M059J (cell line): ENCODE results near the gene MFAP2. TPM values are rescaled to one million over a fixed set of nuclear protein-coding genes. Genes with fewer than 3 reads are reported as not detected.

ENCODE experiments used
- DNase-seq: peaks from one replicate; pipeline ENCODE4 v3.0.0-alpha.2; 2012; ENCODE audit warnings: low read depth
- total RNA-seq: library from RNA; depleted of rRNA; stranded (reverse); fragments of >200 nt; shearing (Covaris generic); gene quantifications from 2 replicates; pipeline ENCODE4 v1.2.3, GENCODE V29; 2014

Gene MFAP2
- total RNA-seq, 1 experiment from 2014 or later = 0.12 TPM

GRCh38 chr1:17008208-17008855 lies 27.9 kb upstream of the MFAP2 start:
- DNase-seq = no peak

DNA sequence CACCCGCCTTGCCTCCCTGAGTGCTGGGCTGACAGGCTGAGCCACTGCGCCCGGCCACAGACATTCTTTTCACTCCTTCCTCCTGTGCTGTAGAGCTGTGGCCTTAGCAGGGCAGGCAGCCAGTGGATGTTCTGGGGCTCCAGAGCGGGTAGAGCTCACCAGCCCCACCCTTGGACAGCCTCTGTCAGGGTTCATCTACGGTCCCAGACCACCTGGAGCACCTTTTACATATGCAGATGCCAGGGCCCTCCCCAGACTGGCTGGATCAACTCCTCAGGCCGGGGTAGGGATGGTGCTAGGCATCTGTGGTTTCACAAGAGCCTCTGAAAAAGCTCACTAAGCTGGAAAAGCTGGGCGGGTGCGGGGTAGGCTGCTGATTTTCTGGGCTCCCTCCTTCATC lies 26.7 kb upstream of the MFAP2 start:
- no peak for DNase-seq

GRCh38 chr1:17005365-17005740 lies 24.9 kb upstream of the MFAP2 start:
- DNase-seq = no peak

DNA sequence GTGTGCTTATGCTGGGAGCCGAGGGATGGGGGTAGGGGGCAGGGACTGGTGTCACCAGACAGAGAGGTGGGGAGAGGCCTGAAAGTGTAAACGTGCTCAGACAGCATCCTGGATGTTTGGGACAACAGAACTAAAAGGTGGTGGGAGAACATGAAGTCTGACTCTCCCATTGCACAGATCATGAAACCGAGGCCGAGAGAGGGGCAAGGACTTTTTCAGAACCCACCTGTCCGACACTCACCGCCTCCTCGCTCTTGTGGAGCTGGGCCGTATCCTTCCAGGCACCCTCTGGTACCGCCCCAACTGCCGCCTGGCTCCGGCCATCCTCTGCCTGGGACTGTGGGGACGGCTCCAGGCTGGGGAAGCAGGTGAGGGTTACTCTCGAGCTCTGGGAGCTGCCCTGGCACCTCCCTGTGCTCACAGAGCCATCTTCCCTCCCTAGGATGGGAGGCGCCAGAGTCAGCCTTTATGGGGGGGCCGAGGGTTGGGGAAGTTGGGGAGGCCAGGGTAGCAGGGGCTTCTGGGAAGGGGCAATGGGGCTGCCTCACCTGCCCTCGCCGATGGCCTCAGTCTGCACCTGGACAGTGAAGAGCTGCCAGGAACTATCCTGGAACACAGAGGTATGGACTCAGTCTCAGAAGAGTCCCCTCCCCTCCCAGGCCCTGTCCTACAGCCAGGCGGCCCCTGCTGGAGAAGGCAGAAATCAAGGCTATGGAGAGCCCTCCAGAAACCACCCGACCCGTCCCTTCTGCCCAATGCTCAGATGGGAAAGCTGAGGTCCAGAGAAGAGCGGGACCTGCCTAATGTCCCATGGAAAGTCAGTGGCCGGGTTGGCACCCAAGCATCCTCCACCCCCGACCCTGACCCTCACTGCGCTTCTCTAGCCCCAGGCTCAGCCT lies 24.3 kb upstream of the MFAP2 start:
- DNase-seq = peak; percentile 32

DNA sequence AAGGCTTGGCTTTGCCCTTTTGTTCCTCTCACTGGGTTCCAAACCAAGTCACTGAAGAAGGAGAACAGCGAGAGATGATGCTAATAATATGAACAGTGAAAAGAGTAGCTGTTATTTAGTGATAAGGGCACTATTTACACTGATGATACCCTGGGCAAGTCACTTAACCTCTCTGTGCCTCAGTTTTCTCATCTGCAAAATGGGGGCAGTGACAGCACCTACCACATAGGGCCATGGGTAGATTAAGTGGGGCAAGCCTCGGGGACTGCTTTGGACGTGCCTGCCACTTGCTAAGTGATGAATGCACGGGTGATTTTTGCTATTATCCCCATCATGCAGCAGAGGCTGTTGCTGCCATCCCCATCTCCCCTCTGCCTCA lies 22.1 kb upstream of the MFAP2 start:
- DNase-seq = no peak

DNA sequence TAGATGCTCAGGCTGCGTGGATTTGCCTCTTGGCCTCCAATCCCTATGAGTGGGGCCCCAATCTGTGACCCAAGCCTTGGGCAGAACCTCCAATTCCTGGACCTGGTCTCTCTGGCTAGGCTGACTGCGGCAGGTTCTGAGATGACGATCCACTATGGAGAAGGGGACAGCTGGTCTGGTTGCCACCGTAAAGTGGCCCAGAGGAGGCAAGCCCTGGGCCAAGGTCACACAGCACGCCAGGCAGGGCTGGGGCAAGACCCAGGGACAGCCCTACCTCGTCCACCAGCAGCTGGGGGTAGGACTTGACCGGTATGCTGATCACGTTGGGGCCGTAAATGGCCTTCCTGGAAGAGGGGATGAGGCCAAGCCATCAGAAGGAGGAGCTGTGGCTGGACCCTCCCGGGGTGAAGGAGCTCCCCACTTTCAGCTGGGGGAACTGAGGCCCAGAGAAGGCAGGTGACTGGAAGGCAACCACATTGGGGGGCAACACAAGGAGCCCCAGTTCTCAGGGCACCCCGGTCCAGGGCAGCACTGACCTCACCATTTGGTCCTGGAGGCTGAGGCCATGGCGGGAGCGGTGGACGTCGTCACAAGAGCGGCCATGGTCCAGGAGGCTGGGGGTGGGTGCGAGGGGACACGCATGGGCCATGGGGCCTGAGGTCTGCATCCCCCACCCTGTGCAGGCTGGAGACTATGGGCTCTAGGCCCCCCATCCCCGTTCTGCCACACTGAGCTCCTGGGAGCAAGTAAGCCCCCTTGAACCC lies 21.5 kb upstream of the MFAP2 start:
- no peak for DNase-seq

GRCh38 chr1:16999863-17000262 lies 19.4 kb upstream of the MFAP2 start:
- no peak for DNase-seq

DNA sequence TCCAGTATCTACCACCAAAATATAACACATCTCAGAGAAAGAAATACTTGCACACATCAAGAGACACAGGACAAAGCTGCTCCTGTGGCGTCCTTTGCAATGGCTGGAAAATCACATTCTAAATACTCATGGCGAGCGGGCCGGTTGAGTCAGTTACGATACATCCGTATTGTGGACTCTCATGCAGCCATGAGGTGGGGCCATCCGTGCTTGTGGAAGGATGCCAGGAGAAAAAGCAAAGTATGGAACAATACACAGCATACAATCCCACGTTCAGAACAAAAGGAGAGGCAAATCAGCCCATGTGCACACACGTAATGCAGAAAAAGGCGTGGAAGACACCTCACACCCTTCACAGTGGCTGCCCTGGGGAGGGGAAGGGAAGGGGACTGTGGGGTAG lies 18.2 kb upstream of the MFAP2 start:
- DNase-seq = no peak

DNA sequence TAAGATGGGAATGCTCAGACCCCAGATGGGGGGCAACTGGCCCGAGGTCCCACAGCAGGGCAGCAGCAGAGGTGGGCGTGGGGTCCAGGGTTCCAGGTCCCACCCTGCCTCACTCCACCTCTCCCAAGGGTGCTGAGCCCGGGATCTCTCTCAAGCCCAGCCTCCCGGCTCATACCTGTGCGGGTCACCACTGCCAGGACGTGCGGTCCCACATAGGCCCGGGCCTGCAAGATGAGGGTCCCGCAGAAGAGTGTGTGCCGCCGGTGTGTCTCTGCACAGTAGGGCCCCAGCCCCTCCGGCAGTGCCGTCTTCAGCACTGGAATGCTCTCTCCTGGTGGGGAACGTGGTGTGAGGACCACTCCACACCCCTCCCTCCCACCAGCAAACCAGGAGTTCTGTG lies 16.4 kb upstream of the MFAP2 start:
- no peak for DNase-seq

GRCh38 chr1:16993521-16994038 lies 13.2 kb upstream of the MFAP2 start:
- no peak for DNase-seq

GRCh38 chr1:16992675-16993074 lies 12.3 kb upstream of the MFAP2 start:
- no peak for DNase-seq

GRCh38 chr1:16992102-16992501 lies 11.7 kb upstream of the MFAP2 start:
- no peak for DNase-seq

DNA sequence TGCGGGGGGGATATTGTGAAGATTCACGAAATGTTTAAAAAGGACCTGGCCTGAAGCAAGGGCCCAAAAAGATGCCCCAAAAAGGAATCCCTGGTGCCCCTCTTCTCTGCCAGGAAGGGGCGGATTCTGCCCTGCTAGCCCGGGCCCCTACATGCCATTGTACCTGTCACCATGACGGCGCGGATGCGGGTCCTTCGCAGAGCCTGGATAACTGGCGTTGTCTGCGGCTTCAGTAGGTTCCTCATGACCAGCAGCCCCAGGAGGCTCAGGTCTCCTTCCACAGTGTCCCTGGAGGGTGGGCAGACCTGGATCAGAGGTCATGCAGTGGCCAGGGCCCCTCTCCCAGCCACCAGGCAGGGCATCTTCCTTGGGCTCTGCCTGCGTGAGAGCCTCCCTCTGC lies 11.2 kb upstream of the MFAP2 start:
- no peak for DNase-seq

DNA sequence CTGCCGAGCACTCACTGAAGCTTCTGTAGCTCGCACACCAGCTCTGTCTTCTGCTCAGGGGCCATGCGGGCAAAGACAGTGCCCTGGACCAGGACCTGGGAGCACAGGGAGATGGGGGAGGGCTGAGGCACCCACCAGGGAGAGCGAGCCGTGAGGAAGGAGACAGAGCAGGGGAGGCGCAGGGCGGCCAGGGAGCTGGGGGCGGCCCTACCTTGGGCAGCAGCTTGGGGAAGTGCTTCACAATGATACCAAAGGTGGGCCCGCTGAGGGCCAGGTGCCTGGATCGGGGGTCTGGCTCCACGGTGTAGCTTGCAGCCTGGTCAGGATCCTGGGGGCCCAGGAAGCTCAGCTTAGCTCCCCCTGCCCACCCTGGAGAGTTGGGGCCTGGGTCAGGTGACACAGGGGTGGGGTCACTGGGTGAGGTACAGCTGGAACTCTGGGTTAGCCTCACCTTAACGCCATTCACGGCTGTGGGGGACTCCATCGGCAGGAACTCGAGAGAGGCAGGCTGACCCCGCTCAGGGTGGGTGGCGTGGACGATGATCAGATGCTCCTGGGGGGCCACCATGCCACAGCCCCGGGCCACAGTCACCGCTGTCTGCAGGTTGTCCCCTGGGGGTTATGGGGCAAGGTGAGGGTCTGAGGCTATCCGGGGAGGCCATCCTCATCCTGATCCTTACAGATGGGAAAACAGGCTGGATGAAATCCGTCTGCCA lies 9.4 kb upstream of the MFAP2 start:
- DNase-seq = no peak

DNA sequence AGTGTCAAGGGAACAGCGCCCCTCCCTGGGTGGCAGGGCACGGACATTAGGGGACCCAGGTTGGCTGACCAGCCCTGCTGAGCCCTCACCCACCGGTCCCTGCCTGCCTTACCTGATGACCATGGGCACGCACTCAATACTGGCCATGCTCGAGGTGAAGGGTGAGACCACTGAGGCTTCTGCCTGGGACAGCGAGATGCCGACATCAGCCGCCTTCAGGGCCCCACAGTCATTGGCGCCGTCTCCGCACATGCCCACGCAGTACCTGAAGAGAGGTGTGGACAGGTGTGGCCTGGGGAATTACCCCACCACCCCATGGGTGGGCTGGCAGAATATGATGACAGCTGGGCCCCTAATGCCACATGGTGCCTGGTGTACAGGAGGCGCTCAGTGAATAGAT lies 7.8 kb upstream of the MFAP2 start:
- no peak for DNase-seq

GRCh38 chr1:16986962-16987361 lies 6.5 kb upstream of the MFAP2 start:
- no peak for DNase-seq

- DNase-seq = no peak
Observed at GRCh38 chr1:16986560-16986959, 6.1 kb upstream of the MFAP2 start.

- no peak for DNase-seq
Observed at GRCh38 chr1:16986113-16986512, 5.7 kb upstream of the MFAP2 start.

DNA sequence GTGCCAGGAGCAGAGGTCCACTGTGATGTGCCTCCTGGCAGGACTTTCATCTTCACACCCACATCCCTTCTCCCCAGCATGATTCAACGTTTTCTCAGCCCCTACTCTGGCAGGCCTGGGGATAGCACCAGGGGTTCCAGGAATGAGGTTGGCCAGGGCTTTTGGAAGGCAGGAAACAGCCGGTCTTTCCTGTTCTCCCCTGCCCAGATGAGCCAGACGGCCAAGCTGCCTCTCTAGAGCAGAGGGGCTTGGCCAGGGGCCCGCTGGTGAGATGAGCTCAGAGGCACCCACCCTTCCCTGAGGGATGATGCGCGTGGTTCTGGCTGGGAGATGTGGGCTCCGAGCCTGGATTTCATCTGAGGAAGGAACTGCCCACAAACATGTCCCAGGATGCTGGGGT lies 4.3 kb upstream of the MFAP2 start:
- peak; percentile 87 for DNase-seq

- DNase-seq = no peak
Observed at GRCh38 chr1:16983649-16984048, 3.2 kb upstream of the MFAP2 start.

DNA sequence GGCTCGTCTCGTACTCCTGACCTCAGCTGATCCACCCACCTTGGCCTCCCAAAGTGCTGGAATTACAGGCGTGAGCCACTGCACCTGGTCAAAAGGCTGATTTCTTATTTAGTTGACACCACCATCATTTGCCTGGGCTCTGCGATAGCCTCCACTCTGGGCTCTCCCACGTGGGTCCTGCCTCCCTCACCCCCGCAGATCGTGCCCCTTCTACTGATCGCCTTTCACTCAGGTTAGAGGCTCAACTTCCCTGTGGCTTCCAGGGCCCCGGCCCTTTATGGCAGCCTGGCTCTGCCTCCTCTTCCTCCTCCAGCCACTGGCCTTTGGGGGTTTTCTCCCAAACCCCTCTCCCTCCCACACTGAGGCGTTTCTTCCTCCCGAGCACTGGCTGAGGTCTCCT lies 2.5 kb upstream of the MFAP2 start:
- DNase-seq = no peak
